RWPE2 (cell line): Measurements from ENCODE around the gene NHSL2.
A peak's percentile ranks its signal among the peaks of the same experiment; 100 is the strongest.

ENCODE experiments used
- ATAC-seq: fragments of 200-7000 bp; cut with Tn5 transposase; 3 replicates; pipeline ENCODE4 v1.9.1; 2021; ENCODE audit warnings: low read depth
- DNase-seq: peaks from one replicate; pipeline ENCODE4 v3.0.0-alpha.2; 2020; ENCODE audit warnings: low spot score
- H3K27ac ChIP-seq: fragments of 450-650 bp; 2 replicates; pipeline ENCODE4 v1.5.1; 2017; ENCODE audit warnings: mild to moderate bottlenecking; ENCODE audit not compliant: poor library complexity, severe bottlenecking
- H3K27me3 ChIP-seq: fragments of 250-450 bp; sonication (Bioruptor Pico); 2 replicates; pipeline ENCODE4 v1.5.1; 2021; ENCODE audit warnings: mild to moderate bottlenecking, moderate library complexity; ENCODE audit not compliant: insufficient read depth, poor library complexity, severe bottlenecking
- H3K36me3 ChIP-seq: fragments of 250-450 bp; sonication (Bioruptor Pico); 2 replicates; pipeline ENCODE4 v1.5.1; 2020; ENCODE audit warnings: low read depth, mild to moderate bottlenecking, moderate library complexity
- H3K4me1 ChIP-seq: fragments of 250-450 bp; sonication (Bioruptor Pico); 2 replicates; pipeline ENCODE4 v1.5.1; 2021; ENCODE audit warnings: mild to moderate bottlenecking, moderate library complexity; ENCODE audit not compliant: insufficient read depth, poor library complexity, severe bottlenecking
- H3K4me3 ChIP-seq: fragments of 250-450 bp; sonication (Bioruptor Pico); 2 replicates; pipeline ENCODE4 v1.5.1; 2021; ENCODE audit warnings: mild to moderate bottlenecking, moderate library complexity; ENCODE audit not compliant: severe bottlenecking
- H3K9me3 ChIP-seq: fragments of 250-450 bp; sonication (Bioruptor Pico); 2 replicates; pipeline ENCODE4 v1.5.1; 2021; ENCODE audit warnings: mild to moderate bottlenecking, moderate library complexity; ENCODE audit not compliant: severe bottlenecking
- CTCF ChIP-seq: fragments of 450-650 bp; IDR thresholded peaks from one replicate; pipeline ENCODE4 v1.5.1; 2017; ENCODE audit warnings: mild to moderate bottlenecking, moderate library complexity; ENCODE audit not compliant: poor library complexity, severe bottlenecking

The NHSL2 gene

GRCh38 chrX:72048510-72049455 is 138.1 kb downstream of the NHSL2 start:
- no peaks in the 10 kb centered on the region for H3K27me3 ChIP-seq
- no peak for TF ChIP-seq CTCF
- peaks cover 6% of the 10 kb centered on the region for H3K4me1 ChIP-seq
- H3K9me3 ChIP-seq, result no peaks in the 10 kb centered on the region
- no peak overlapping the region for H3K27ac ChIP-seq
- ATAC-seq (no peak), DNase-seq (no peak)
- no peaks in the 10 kb centered on the region for H3K36me3 ChIP-seq
- no peak overlapping the region for H3K4me3 ChIP-seq

GRCh38 chrX:72050011-72050410 is 139.4 kb downstream of the NHSL2 start:
- Histone ChIP-seq H3K4me1 (peaks cover 6% of the 10 kb centered on the region), H3K27me3 (no peaks in the 10 kb centered on the region), H3K9me3 (no peaks in the 10 kb centered on the region), H3K4me3 (no peak overlapping the region), H3K36me3 (no peaks in the 10 kb centered on the region), H3K27ac (no peak overlapping the region)
- ATAC-seq, result no peak
- TF ChIP-seq CTCF, result no peak
- no peak for DNase-seq

GRCh38 chrX:72051589-72051988 is 140.9 kb downstream of the NHSL2 start:
- no peaks in the 10 kb centered on the region for H3K9me3 ChIP-seq
- H3K4me3 ChIP-seq, result no peak overlapping the region
- TF ChIP-seq CTCF, result no peak
- no peak for DNase-seq
- no peak for ATAC-seq
- H3K4me1 ChIP-seq, result no peaks in the 10 kb centered on the region
- H3K27ac ChIP-seq, result no peak overlapping the region
- H3K36me3 ChIP-seq, result no peaks in the 10 kb centered on the region
- H3K27me3 ChIP-seq, result no peaks in the 10 kb centered on the region

GRCh38 chrX:72052415-72053090 is 141.9 kb downstream of the NHSL2 start:
- ATAC-seq, result 0 out of 3 replicates have a peak, but pooled peaks have one; percentile 35
- DNase-seq, result no peak
- no peak for TF ChIP-seq CTCF
- no peak overlapping the region for H3K27ac ChIP-seq
- no peaks in the 10 kb centered on the region for H3K4me1 ChIP-seq
- no peaks in the 10 kb centered on the region for H3K9me3 ChIP-seq
- no peak overlapping the region for H3K4me3 ChIP-seq
- no peaks in the 10 kb centered on the region for H3K36me3 ChIP-seq
- no peaks in the 10 kb centered on the region for H3K27me3 ChIP-seq
